Left cardiac atrium (tissue), 4 donors: Measurements from ENCODE around the gene ARMCX6. TPM values are rescaled to one million over a fixed set of nuclear protein-coding genes. Genes with fewer than 3 reads are reported as not detected.
A peak's percentile ranks its signal among the peaks of the same experiment; 100 is the strongest.
"Not testable (repeated sequence)": the region's sequence is repeated elsewhere in the genome, so short reads cannot be mapped to it uniquely, and the experiment has no call there.

Experiments used
- ATAC-seq, 2 donors: fragments of 200-7000 bp; cut with Tn5 transposase; one replicate each; pipeline ENCODE4 v1.9.1; 2020; ENCODE audit warnings: mild to moderate bottlenecking in 2 of 2, moderate library complexity in 2 of 2
- DNase-seq: peaks from one replicate; pipeline ENCODE4 v3.0.0-alpha.2; 2020
- intact Hi-C, 2 donors: fragments of 100-400 bp; cut with DNase I; formaldehyde crosslinking; loops; one replicate each; pipeline versions ENCODE4 v1.14.1 to v1.15.1; 2022 to 2023
- long read RNA-seq: library from polyadenylated mRNA; unstranded; transcript quantifications from one replicate; pipeline ENCODE4 v2.0.0, GENCODE V29; 2021
- total RNA-seq, 2 donors: library from RNA; stranded (reverse); fragmentation: NEBNext Ultra II Directional; extraction: Animal tissue kit (Norgen Biotek cat#: 25700); gene quantifications; one replicate each; pipeline ENCODE4 v1.2.1, GENCODE V29; 2021
- donor health status: DM: no; HTN: yes; CAD: no.
- donor health status: DM: no; HTN: yes; CAD: no; lungs with severe emphysema.
- donor health status: DM: yes; HTN: yes; CAD: no.
- donor health status: Dilated cardiomyopathy.

ARMCX6 gene
- 10 to 100 TPM; 30.3 to 30.4 TPM for total RNA-seq
- long read RNA-seq, partial matches to known transcripts = 0 of 5 reads
- long read RNA-seq, other reads (novel, unspliced or antisense) = 0 of 5 reads

- intact Hi-C loops = no loop called here
- peak; percentile 85 for DNase-seq
- ATAC-seq = peak; percentile 93 to 95
Measured at GRCh38 chrX:101617211-101618191, at the start of gene ARMCX6. ARMCX6 (minus strand) TSS chrX:101618000; CDS start chrX:101616620, 1,380 bp downstream.

GRCh38 chrX:101659601-101660063, 41.8 kb upstream of the ARMCX6 start, which contains the start of gene ARMCX2:
ARMCX2 (minus strand) TSS chrX:101659850; CDS start chrX:101657588, 2,262 bp downstream.
- intact Hi-C loops = no loop called here
- DNase-seq (peak; percentile 71), ATAC-seq (peak; percentile 85 to 92)

- peak; percentile 74 for DNase-seq
- peak; percentile 83 to 94 for ATAC-seq
- intact Hi-C loops = no loop called here
Measured at GRCh38 chrX:101658661-101659491, 41.1 kb upstream of the ARMCX6 start.

- intact Hi-C loops = no loop called here
Measured at GRCh38 chrX:101657495-101657894, 39.7 kb upstream of the ARMCX6 start.

GRCh38 chrX:101656817-101657216, 39.0 kb upstream of the ARMCX6 start:
- intact Hi-C loops = no loop called here
- DNase-seq = no peak
- ATAC-seq = no peak

More at GRCh38 chrX:101657495-101657894, 39.7 kb upstream of the ARMCX6 start:
- DNase-seq = no peak
- no peak for ATAC-seq

- ATAC-seq = no peak
- DNase-seq = no peak
- intact Hi-C loops = no loop called here
Measured at GRCh38 chrX:101655534-101655933, 37.7 kb upstream of the ARMCX6 start.

- ATAC-seq, intact Hi-C loops, DNase-seq: not testable (repeated sequence)
Measured at GRCh38 chrX:101647716-101648115, 29.9 kb upstream of the ARMCX6 start.

- ATAC-seq = no peak
- DNase-seq = no peak
- intact Hi-C loops = no loop called here
Measured at GRCh38 chrX:101642093-101642492, 24.3 kb upstream of the ARMCX6 start.

GRCh38 chrX:101639583-101639982, 21.8 kb upstream of the ARMCX6 start:
- ATAC-seq = no peak
- intact Hi-C loops = no loop called here
- no peak for DNase-seq

- no peak for DNase-seq
- intact Hi-C loops = no loop called here
- ATAC-seq = no peak
Measured at GRCh38 chrX:101619364-101619763, 1.6 kb upstream of the ARMCX6 start.

- no peak for DNase-seq
- ATAC-seq = no peak
- intact Hi-C loops = no loop called here
Measured at GRCh38 chrX:101605728-101606127, 12.1 kb downstream of the ARMCX6 start.

- ATAC-seq = no peak
- intact Hi-C loops = no loop called here
- DNase-seq = no peak
Measured at GRCh38 chrX:101605146-101605545, 12.7 kb downstream of the ARMCX6 start.

- intact Hi-C loops = no loop called here
- ATAC-seq (no peak), DNase-seq (no peak)
Measured at GRCh38 chrX:101602077-101602476, 15.7 kb downstream of the ARMCX6 start.

GRCh38 chrX:101599592-101599991, 18.2 kb downstream of the ARMCX6 start:
- not testable (repeated sequence) for ATAC-seq, DNase-seq
- intact Hi-C loops = loop anchor here (5.0 to 10.0 kb wide), 2 partner anchors 175 to 203 kb away; no protein-coding TSS in a partner anchor

- ATAC-seq = peak; percentile 30 to 77
- no peak for DNase-seq
- intact Hi-C loops = loop anchor here (5.0 to 10.0 kb wide), 2 partner anchors 171 to 206 kb away; no protein-coding TSS in a partner anchor
Measured at GRCh38 chrX:101595739-101596419, 21.9 kb downstream of the ARMCX6 start.
